Sigmoid colon (tissue), 7 donors: ENCODE measurements around the gene TYR. TPM values are rescaled to one million over a fixed set of nuclear protein-coding genes. Genes with fewer than 3 reads are reported as not detected.
"Not testable (repeated sequence)": the region's sequence is repeated elsewhere in the genome, so short reads cannot be mapped to it uniquely, and the experiment has no call there.

Experiments
- DNase-seq: peaks from one replicate; pipeline ENCODE4 v3.0.0-alpha.2; 2019
- H3K27ac ChIP-seq, 4 donors: fragments of 200-600 bp; sonication (generic); one replicate each; pipeline ENCODE4 v1.5.1; 2016 to 2019; ENCODE audit warnings: mild to moderate bottlenecking in 1 of 4
- H3K27me3 ChIP-seq, 3 donors: fragments of 200-600 bp; sonication (generic); one replicate each; pipeline ENCODE4 v1.5.1; 2019; ENCODE audit warnings: mild to moderate bottlenecking in 1 of 3
- H3K36me3 ChIP-seq, 4 donors: fragments of 200-600 bp; sonication (generic); one replicate each; pipeline ENCODE4 v1.5.1; 2016 to 2019
- H3K4me1 ChIP-seq, 4 donors: fragments of 200-600 bp; sonication (generic); one replicate each; pipeline ENCODE4 v1.5.1; 2017 to 2019
- H3K4me3 ChIP-seq, 4 donors: fragments of 200-600 bp; sonication (generic); one replicate each; pipeline ENCODE4 v1.5.1; 2017 to 2019; ENCODE audit warnings: mild to moderate bottlenecking in 2 of 4, moderate library complexity in 1 of 4
- H3K9me3 ChIP-seq, 4 donors: fragments of 200-600 bp in 3 of 4; sonication (generic) in 3 of 4; one replicate each; pipeline versions ENCODE4 v1.5.1 to v1.6.1; 2013 to 2019
- CTCF ChIP-seq, 4 experiments: fragments of 450-650 bp in 3 of 4; fragments of 200-600 bp in 1 of 4; IDR thresholded peaks; one replicate each; pipeline ENCODE4 v1.5.1; 2016 to 2019; ENCODE audit warnings: antibody characterized with exemption in 4 of 4, mild to moderate bottlenecking in 3 of 4, moderate library complexity in 2 of 4
- EP300 ChIP-seq, 4 donors: sonication (generic); formaldehyde crosslinking; IDR thresholded peaks; one replicate each; pipeline ENCODE4 v1.6.1; 2017; ENCODE audit warnings: antibody characterized with exemption in 4 of 4
- POLR2A ChIP-seq, 2 donors: fragments of 450-650 bp; IDR thresholded peaks; one replicate each; pipeline ENCODE4 v1.6.1; 2016; ENCODE audit warnings: antibody characterized with exemption in 2 of 2, mild to moderate bottlenecking in 2 of 2, moderate library complexity in 2 of 2
- POLR2AphosphoS5 ChIP-seq, 4 donors: sonication (generic); formaldehyde crosslinking; IDR thresholded peaks; one replicate each; pipeline ENCODE4 v1.6.1; 2017; ENCODE audit warnings: antibody characterized with exemption in 4 of 4
- WGBS, 2 donors: extraction: QIAGEN DNeasy Blood & Tissue Kit; methylation state at CpG; one replicate each; pipeline ENCODE4 v1.1.7; 2013; 5-methylcytosine and 5-hydroxymethylcytosine counted together
- intact Hi-C: fragments of 100-400 bp; cut with DNase I; formaldehyde crosslinking; loops from one replicate; pipeline ENCODE4 v1.15.1; 2023
- polyA plus RNA-seq, 3 donors: library from polyadenylated mRNA; stranded (reverse); fragments of 200-250 nt; gene quantifications; one replicate each; pipeline ENCODE4 v1.2.3, GENCODE V29; 2013
- total RNA-seq, 4 donors: library from RNA; depleted of rRNA; stranded (reverse); fragments of >200 nt; gene quantifications; one replicate each; pipeline ENCODE4 v1.1.0, GENCODE V29; 2016
- donor health status: healthy with polysubstance abuse.
- donor health status: Bipolar disorder and iron deficiency.
- donor health status: healthy.

The TYR gene
- total and polyA plus RNA-seq, 7 donors: not detected

GRCh38 chr11:89327885-89328284, 150.2 kb downstream of the TYR start:
- H3K27ac ChIP-seq: no peak overlapping the region
- H3K9me3 ChIP-seq: no peaks in the 10 kb centered on the region
- intact Hi-C loops: no loop called here
- H3K36me3 ChIP-seq: no peaks in the 10 kb centered on the region
- no peak for DNase-seq
- no peaks in the 10 kb centered on the region for H3K4me1 ChIP-seq
- TF ChIP-seq POLR2A (IDR thresholded peaks at IDR 0.05) (no peak), POLR2AphosphoS5 (IDR thresholded peaks at IDR 0.05) (no peak), CTCF (IDR thresholded peaks at IDR 0.05) (no peak), EP300 (IDR thresholded peaks at IDR 0.05) (no peak)
- no peak overlapping the region for H3K4me3 ChIP-seq
- WGBS, 2 donors: 89 to 93% methylated on average over 5 of the region's 5 CpGs
- H3K27me3 ChIP-seq: no peaks in the 10 kb centered on the region

DNA sequence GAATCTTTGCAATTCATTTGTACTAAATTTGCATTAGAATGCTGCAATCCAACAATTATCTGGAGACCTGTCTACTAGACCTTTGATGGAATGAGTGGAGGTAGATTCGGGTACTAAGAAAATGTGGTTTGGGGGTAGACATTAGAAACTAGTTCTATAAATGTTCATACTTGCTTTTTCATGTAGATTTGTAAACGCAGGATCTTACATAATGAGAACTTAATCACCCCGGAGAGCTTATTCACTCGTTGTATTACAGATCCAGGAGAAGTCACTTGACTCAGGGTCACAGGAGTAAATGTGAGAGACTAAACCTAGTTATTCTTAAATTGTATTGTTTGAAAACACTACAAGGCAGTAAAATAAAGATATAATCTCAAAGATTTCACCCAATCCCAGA, 154.3 kb downstream of the TYR start:
- H3K9me3 ChIP-seq, H3K27me3 ChIP-seq, H3K36me3 ChIP-seq, DNase-seq, H3K4me3 ChIP-seq, H3K4me1 ChIP-seq, H3K27ac ChIP-seq: not testable (repeated sequence)
- 82 to 87% methylated on average over 4 of the region's 4 CpGs for WGBS, 2 donors
- intact Hi-C loops: loop anchor here (10.0 kb wide), 1 partner anchor 283 kb away; no protein-coding TSS in a partner anchor

DNA sequence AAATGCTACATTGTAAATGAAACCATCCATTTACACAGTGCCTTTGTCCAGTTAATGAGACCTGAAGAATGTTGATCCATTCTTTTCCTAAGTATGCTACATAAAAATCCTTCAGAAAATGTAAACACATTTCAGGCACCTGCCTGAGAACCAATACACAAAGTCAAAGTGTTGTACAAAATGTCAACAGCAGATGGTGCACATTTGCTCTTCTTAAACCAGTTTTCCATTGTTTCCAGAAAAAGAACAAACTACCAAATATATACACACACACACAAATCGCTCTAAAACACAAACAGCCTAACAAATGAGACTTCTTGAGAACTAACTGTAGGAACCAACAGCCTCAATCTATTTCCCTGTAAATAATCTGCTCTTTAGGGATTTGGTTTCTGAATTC, 156.0 kb downstream of the TYR start:
- TF ChIP-seq CTCF (IDR thresholded peaks at IDR 0.05): peak in 3 of 4 experiments; percentile 9 to 33 (median 31)
- H3K4me3 ChIP-seq, H3K9me3 ChIP-seq, DNase-seq, H3K4me1 ChIP-seq, H3K36me3 ChIP-seq, H3K27ac ChIP-seq, H3K27me3 ChIP-seq: not testable (repeated sequence)
- 38 to 50% methylated on average over 1 of the region's 1 CpG for WGBS, 2 donors
- intact Hi-C loops: loop anchor here (10.0 kb wide), 1 partner anchor 281 kb away; no protein-coding TSS in a partner anchor

GRCh38 chr11:89337100-89337650, 159.5 kb downstream of the TYR start:
- not testable (repeated sequence) for H3K27me3 ChIP-seq, H3K4me3 ChIP-seq, H3K36me3 ChIP-seq, H3K4me1 ChIP-seq, H3K27ac ChIP-seq, H3K9me3 ChIP-seq, DNase-seq
- 18 to 60% methylated on average over 4 of the region's 4 CpGs for WGBS, 2 donors
- intact Hi-C loops: loop anchor here (10.0 kb wide), 1 partner anchor 278 kb away; no protein-coding TSS in a partner anchor

DNA sequence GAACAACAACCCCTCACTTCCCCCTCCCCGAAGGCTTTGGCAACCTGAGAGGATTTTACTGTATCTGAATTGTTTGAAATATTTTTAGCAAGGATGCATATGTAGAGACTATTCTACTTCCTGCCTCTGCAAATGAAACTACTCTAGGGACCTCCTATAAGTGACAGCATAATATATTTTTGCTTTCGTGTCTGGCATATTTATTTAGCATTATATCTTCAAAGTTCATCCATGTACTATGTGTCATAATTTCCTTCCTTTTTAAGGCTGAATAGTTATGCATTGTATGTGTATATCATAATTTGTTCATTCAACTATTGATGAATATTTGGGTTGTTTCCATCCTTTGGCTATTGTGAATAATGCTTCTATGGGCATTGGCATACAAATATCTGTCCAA, 160.4 kb downstream of the TYR start:
- not testable (repeated sequence) for H3K4me1 ChIP-seq

GRCh38 chr11:89340450-89340849, 162.8 kb downstream of the TYR start:
- intact Hi-C loops, H3K4me3 ChIP-seq, H3K9me3 ChIP-seq, H3K27me3 ChIP-seq, H3K4me1 ChIP-seq, DNase-seq, H3K36me3 ChIP-seq: not testable (repeated sequence)
- peak in 2 of 4 donors; percentile 19 to 28 for TF ChIP-seq POLR2AphosphoS5 (IDR thresholded peaks at IDR 0.05)
- peak overlapping the region in 1 of 4 donors; percentile 47 for H3K27ac ChIP-seq

More for the DNA sequence above, 160.4 kb downstream of the TYR start:
- H3K27ac ChIP-seq, DNase-seq, H3K36me3 ChIP-seq, H3K9me3 ChIP-seq, H3K27me3 ChIP-seq, H3K4me3 ChIP-seq: not testable (repeated sequence)
- 29 to 55% methylated on average over 2 of the region's 2 CpGs for WGBS, 2 donors
- intact Hi-C loops: loop anchor here (10.0 kb wide), 1 partner anchor 277 kb away; no protein-coding TSS in a partner anchor

GRCh38 chr11:89342880-89343572, 165.4 kb downstream of the TYR start:
- DNase-seq: peak; percentile 82
- H3K36me3 ChIP-seq, H3K27me3 ChIP-seq, H3K9me3 ChIP-seq, H3K4me1 ChIP-seq, H3K4me3 ChIP-seq, intact Hi-C loops: not testable (repeated sequence)
- peak in 1 of 4 donors; percentile 13 for TF ChIP-seq POLR2AphosphoS5 (IDR thresholded peaks at IDR 0.05)
- WGBS, 2 donors: 69 to 73% methylated on average over 3 of the region's 3 CpGs
- peak overlapping the region; percentile 9 to 49 (median 39) for H3K27ac ChIP-seq

Other genes starting within 250 kb of the TYR start
- gene GRM5, start 111.9 kb upstream of the TYR start, total RNA-seq: under 1 TPM in 2 of 4 donors, not detected in 2; under 0.01 to 0.49 TPM
- gene GRM5, start 111.9 kb upstream of the TYR start, polyA plus RNA-seq: not detected